Measurements from ENCODE around the gene SLC26A1.

DNA sequence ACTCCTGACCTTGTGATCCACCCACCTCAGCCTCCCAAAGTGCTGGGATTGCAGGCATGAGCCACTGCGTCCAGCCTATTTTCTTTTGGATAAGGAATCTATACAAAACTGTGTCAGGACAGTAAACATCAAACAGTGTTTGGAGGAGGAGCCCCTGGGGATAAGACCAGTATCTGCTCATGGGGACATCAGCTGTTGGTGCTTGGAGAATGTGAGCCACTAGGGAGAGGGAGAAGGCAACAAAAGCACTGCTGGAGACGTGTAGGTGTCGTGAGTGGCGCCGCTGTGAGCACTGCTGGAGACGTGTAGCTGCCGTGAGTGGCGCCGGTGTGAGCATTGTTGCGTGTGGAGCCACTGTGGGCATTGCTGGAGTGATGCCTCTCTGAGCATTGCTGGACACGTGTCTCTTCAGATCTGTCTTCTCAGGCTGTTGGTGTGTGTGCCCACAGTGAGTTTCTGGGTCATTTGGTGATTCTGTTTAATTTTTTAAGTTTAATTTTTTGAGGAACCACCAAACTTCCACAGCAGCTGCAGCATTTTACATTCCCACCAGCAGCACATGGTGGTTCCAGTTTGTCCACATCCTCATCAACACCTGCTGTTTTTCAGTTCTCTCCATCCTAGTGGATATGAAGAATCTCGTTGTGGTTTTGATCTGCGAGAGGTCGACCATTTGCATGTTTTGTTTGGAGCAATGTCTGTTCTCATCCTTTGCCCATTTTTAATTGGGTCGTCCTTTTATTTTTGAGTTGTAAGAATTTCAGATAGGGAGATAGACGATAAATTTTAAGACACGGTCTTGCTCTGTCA is 38.8 kb downstream of the SLC26A1 start:
- TF ChIP-seq, protein P1, sequence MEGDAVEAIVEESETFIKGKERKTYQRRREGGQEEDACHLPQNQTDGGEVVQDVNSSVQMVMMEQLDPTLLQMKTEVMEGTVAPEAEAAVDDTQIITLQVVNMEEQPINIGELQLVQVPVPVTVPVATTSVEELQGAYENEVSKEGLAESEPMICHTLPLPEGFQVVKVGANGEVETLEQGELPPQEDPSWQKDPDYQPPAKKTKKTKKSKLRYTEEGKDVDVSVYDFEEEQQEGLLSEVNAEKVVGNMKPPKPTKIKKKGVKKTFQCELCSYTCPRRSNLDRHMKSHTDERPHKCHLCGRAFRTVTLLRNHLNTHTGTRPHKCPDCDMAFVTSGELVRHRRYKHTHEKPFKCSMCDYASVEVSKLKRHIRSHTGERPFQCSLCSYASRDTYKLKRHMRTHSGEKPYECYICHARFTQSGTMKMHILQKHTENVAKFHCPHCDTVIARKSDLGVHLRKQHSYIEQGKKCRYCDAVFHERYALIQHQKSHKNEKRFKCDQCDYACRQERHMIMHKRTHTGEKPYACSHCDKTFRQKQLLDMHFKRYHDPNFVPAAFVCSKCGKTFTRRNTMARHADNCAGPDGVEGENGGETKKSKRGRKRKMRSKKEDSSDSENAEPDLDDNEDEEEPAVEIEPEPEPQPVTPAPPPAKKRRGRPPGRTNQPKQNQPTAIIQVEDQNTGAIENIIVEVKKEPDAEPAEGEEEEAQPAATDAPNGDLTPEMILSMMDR (IDR thresholded peaks at IDR 0.05) = no peak
- TF ChIP-seq POLR2A (IDR thresholded peaks at IDR 0.05) = no peak
- TF ChIP-seq POLR2AphosphoS5 (IDR thresholded peaks at IDR 0.05) = no peak
